Islet of Langerhans (tissue), 1 donor: ENCODE data around the gene PLA2G3.
A peak's percentile ranks its signal among the peaks of the same experiment; 100 is the strongest.
"Not testable (repeated sequence)": the region's sequence is repeated elsewhere in the genome, so short reads cannot be mapped to it uniquely, and the experiment has no call there.

Experiments used
- FAIRE-seq: peaks from one replicate; lab custom pipeline; 2011; peaks lifted over from hg19 to GRCh38; lab: Jason Lieb, UNC

Gene PLA2G3

DNA sequence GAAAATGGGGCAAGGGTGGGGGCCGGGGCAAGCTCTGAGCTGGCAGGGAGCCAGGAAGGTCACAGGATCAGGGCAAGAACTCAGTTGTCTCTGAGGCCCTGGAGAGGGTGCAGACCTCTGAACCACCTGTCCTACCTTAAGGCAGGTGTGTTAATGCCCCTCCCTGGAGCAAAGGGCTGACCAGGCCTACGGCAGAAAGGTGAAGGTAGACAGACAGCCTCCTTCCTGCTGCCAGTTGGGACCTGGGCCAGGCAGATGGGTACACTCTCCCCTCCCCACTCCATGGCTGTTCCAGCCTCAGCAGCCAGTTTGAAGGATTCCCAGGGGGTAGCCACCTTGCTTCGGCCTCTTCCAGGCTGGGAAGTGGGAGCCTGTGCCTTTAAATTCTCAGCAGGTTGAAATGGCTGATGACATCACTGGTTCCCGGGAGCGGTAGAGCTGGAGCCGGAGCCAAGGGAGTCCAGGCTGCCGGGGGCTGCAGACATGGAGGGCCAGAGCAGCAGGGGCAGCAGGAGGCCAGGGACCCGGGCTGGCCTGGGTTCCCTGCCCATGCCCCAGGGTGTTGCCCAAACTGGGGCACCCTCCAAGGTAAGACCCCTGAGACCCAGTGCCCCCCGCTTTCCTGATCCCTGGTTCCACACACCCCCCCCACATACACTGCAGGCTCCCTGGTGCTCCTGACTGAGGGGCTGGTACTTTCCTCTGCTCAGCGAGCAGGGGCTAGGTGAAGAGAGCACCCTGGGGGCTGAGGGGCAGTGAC, 17.6 kb downstream of the PLA2G3 start, which contains the start of gene INPP5J:
TSS of gene INPP5J (plus strand) at position 435 of the 760 bp plus-strand sequence. CDS start at position 484, 49 bp downstream.
- no peak for FAIRE-seq

DNA sequence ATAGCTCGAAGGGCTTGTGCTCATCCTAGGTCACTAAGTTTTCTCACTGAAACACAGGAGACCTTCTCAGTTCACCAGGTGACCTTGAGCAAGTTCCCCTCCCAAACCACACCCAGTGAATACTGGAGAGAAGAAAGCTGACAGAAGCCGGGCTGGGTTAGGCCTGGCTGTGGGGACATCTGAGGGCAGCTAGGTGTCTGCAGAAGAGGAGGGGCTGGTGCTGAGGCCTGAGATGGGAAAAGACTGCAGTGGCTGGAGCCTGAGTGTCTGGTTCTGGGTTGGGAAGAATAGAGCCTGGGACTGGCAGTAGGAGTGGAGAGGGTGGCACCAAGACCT, 18.1 kb downstream of the PLA2G3 start:
- FAIRE-seq: no peak

DNA sequence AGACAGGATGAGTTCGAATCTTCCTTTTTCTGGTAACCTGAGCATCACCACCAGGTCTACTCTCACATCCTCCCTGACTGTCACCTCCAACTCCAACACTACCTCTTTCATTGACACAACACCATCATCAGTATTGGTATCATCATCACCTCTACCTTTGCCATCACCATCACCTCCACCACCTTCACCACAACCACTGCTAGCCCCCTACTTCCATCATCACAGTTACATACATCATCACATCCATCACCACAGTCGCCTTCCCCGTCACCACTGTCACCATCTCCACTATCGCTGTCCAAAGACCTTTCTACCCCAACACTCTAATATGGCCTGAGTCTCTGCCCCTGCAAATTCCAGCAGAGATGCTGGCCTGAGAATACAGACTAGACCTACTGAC, 18.9 kb downstream of the PLA2G3 start:
- no peak for FAIRE-seq

DNA sequence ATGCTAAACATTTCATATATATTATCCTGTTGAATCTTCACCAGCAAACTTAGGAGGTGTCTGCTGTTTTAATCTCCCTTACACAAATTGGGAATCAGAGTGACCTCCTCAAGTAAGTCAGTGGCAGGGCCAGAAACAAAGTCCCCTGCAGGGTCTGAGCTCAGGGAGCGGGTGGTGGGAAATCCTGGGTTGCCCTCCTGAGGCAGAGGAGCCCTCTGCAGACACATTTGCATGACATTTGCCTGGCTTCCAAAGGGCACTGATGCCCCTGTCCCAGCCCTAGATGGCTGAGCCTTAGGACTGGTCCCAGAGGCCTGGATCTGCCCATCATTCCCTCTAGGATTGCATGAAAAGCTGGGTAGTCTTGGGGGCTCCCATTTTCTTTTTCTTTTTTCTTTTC, 19.7 kb downstream of the PLA2G3 start:
- no peak for FAIRE-seq

DNA sequence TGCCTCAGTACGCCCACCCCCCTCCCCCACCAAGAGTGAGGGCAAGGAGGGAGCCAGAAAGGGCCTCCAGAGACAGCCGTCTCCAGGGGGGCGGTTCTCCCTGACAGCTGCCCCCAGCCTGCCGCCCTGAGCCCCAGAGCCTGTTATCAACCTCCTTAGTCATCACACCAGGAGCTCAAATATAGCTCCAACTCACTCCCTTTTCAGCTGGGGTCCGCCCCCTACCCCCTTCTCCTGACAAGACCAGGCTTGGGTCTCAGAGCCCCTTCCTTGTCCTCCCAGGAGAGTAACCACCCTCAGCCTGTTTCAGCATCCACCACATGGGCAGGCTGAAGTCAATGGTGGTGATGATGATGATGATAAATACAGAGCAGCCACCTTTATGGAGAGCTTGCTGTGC, 20.1 kb downstream of the PLA2G3 start:
- no peak for FAIRE-seq

DNA sequence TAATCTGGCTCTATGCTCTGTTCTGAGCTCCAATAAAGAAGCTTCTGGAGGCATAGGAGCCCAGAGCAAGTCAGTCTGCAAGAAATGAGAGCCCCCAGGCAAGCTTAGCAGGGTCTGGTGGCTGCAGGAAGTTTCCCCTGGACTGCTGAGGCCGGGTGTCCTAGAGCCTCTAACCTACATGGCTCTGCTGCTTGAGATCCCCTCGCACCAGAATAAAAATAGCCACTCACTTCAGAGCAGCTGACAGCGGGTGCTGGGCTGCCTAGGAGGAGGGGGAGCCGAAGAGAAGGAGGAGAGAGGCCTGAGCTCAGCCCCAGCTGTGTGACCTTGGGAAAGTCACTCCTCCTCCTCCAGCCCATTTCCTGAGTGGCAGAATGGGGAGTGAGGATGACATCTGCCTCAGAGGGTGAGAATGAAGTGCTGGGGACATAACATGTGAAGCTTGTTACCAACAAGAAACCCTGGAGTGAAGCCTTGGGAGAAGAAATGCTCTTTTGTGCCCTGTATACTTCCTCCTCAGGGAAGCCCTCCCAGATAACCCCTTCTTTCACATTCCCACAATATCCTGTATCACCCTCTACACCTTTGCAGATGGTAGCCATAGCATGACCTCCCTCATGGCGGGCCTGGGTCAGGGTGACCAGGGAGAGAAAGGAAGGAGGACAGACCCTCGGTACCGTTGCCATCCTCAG, 21.1 kb downstream of the PLA2G3 start:
- FAIRE-seq: no peak

DNA sequence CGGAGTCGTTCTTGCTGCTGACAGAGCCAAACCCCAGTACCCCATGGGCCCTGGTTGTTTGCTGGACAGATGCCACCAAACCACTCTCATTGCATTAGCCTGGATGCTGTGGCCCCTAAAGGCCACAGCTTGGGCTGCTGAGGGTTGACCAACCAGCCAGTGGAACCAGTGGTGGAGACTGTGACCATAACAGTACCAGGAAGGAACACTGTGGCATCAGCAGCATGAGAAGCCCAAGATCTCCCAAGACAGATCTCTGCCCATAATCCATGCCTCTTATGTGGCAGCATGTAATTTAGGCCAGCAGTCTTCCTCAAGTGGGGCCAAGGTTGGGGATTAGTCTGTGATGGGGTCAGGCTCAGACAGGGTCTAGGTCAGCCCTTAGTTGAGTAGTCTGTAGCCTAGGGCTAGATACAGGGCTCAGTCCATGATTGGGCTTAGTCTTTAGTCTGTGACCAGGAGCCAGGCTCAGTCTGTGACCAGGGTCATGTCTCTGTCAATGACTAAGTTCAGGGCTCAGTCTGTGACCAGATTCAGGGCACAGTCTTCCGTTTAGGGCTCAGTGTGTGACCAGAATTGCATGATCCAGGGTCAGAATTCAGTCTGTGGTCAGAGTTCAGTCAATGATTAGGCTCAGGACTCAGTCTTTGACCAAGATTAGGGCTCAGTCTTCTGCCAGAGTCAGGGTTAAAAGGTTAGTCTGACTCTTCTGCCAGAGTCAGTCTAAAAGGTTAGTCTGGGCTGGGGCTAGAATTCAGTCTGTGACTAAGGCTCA, 22.1 kb downstream of the PLA2G3 start:
- no peak for FAIRE-seq

DNA sequence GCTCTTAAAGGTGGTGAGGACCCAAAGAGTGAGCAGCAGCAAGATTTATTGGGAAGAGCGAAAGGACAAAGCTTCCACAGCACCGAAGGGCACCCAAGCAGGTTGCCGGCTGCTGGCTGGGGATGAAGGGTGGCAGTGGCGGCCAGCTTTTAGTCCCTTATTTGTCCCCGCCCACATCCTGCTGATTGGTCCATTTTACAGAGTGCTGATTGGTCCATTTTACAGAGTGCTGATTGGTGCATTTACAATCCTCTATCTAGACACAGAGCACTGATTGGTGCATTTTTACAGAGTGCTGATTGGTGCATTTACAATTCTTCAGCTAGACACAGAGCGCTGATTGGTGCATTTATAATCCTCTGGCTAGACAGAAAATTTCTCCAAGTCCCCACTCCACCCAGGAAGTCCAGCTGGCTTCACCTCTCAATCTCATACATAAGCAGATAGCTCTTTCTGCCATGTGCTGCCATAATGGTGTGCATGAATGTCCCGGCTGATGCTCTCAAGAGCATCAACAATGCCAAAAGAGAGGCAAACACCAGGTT, 27.7 kb downstream of the PLA2G3 start:
- FAIRE-seq: not testable (repeated sequence)

DNA sequence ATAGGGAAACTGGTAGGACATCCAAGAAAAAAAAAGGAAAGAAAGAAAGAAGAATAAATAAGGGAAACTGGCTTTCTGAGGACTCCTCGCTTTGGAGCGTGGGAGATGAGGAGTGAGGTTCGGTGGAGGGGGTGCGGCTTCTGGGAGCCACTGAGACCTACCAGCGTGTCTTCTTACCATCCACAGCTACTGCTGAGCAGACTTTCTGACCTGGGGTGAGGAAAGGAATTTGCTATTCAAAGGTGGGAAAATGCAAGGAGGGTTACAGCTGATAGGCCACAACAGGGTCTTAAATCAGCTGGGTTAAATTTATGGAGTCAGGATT, 32.5 kb downstream of the PLA2G3 start:
- no peak for FAIRE-seq

DNA sequence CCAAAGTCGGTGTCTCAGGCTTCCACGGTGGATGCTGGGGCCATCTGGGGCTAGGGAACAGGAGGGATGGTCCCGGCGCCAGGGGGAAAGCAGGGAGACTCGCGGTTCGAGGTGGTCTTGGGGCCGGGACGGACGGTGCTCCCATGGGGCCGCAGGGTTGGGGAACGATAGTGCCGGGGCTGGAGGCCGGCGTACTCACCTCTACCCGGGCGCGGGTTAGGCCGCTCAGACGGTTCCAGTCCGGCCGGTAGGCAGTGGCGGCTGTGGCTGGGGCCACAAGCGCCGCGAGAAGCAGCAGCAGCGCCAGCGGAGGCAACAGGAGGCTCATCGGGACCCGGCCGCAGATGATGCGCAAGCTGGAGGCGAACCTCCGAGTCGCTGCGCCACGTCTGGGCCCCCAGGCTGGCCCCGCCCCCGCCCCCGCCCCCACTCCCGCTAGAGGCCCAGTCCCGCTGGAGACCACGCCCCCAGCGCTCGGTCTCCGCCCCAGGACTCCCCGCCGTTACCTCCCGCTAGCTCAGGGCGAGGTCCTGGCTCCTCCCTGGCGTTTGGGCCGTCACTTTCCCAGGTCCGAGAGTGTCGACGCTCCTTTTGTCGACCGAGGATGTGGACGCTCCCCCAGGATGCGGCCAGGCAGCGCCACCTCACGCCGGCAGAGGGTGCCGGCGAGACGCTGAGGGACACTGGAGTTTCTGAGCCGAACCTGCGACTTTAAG, 33.0 kb downstream of the PLA2G3 start, which contains the start of gene SELENOM:
TSS of gene SELENOM (minus strand) at position 391 of the 716 bp plus-strand sequence. CDS start at position 328, 63 bp downstream.
- peak; percentile 33 for FAIRE-seq

DNA sequence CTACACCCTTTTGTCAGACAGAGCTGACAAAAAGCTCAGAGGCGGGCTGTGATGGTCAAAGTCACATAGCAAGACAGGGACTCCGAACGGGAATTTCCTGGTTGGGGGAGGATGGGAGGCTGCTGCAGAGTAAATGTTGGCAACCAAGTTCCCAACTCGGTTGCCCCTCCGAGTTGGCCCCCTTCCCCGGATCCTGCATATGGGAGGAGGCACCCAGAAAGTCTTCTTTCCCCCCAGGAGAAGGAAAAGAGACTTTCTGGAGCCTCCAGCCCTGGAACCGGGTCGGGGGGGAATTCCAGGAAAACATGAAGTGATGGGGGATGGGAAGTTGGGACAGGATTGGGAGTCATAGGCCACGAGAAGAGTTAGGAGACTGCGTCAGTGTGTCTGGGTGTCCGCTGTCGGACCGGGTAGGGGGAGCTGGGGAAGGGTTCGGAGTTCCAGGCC, 33.6 kb downstream of the PLA2G3 start:
- FAIRE-seq: no peak

DNA sequence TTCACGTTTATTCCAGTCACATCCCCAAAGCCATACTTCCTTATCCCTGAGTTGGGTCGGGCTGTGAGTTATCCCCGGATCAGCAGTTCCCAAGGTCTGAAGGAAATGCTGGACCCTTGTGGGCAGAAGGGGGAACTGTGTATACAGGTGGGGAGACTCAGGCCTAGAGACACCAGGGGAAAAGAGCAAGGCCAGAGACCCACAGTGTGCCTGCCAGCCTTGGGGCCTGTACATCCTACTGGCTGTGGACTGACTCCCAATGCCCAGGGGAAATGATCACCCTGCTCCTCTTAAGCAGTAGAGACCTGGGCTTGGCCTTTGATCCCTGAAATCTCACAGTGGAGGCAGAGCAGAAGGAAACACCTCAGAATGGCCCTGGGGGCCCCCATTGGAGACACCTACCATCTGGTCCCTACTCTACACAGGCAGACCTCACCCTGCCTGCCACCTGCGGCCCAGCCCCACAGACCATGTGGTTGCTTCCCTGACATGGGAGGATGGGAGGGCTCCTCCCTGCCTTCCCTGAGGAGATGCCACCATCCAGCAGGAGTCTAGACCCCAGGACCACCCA, 34.2 kb downstream of the PLA2G3 start:
- FAIRE-seq: no peak

DNA sequence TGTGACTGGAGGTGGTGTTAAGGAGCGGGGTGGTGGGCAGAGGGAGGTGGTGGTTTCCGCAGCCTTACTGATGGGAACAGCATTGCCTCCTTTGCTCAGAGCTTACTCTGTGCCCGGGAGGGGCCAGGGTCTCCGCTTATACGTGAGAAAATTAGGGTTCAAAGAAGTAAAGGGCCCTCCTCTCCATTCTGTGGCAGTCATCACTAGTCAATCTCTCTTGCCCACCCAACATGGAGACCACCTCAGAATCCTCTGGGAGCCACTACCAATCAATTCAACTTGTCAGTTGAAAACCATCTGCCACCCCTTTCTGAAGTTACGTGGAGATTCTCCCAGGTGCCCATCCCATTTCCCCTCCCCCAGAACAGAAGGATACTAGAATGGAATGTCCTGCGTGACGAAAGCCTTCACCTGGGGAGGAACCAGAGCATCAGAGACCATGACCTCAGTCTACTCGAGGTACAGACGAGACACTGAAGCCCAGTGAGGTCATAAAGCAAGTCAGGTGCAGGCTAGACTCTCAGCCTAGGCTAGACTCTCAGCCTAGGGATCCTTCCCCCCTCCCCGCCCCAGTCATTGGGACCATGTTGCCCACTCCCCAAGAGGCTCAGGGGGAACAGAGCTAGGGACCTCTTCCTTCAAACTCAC, 34.9 kb downstream of the PLA2G3 start:
- no peak for FAIRE-seq

DNA sequence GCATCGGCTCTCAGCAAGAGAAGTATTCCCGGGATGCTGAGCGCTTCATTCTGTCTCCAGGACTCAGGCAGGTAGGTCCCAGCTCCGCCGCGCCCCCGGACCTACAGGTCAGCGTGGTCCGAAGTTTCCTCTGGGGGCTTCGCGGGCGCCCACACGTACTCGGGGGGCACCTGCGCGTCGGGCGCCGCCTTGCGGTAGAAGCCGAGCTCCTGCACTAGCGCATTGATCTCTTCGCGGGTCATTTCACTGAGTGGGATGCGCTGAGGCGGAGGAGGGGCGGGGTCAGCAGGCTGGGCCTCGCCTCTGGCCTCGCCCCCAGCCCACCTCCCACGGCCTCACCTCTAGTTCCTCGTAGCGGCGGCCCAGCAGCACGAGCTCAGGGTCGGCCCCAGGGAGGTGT, 35.4 kb downstream of the PLA2G3 start:
- FAIRE-seq: no peak

DNA sequence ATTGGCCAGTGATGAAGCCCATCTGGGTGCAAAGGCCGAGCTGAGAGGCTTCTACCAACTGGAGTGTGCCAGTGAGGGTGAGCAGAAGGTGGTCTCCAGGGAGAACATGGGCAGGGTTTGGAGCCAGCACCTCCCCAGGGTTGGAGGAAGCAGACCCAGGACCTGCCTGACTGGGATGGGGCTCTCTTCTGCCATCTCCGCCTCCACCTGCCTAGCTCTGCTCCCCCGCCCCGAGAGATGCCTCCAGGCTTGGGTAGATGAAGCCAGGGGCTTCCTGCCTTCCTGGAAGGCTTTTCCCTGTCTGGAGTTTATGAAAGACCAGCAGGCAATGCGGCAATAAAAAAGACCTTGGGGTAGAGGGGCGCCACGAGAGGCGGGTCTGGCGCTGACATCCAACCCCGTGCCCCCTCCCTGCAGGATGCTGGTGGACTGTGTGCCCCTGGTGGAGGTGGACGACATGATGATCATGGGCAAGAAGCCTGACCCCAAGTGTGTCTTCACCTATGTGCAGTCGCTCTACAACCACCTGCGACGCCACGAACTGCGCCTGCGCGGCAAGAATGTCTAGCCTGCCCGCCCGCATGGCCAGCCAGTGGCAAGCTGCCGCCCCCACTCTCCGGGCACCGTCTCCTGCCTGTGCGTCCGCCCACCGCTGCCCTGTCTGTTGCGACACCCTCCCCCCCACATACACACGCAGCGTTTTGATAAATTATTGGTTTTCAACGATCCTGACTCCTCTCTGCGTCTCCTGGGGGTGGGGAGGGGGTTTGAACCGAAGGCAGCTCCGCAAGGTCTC, 36.2 kb downstream of the PLA2G3 start:
- no peak for FAIRE-seq

DNA sequence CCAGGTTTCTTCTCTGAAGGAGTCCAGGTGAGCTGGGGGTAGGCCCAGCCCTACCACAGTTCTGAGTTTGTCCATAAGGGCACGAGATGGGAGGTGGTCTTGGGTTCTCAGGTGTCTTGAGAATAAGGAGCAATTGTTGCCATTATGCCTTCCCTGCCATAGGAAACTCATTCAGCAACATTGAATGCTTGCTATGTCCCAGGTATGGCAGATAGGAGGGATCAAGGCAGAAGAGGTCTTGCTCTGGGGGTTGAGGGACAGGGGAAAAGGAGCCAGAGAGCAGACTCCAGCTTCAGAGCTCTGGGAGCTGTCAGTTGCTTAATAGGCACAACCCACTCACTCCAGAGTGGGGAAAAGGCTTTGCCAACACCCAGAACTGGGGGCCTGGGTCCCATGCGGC, 37.2 kb downstream of the PLA2G3 start:
- no peak for FAIRE-seq

DNA sequence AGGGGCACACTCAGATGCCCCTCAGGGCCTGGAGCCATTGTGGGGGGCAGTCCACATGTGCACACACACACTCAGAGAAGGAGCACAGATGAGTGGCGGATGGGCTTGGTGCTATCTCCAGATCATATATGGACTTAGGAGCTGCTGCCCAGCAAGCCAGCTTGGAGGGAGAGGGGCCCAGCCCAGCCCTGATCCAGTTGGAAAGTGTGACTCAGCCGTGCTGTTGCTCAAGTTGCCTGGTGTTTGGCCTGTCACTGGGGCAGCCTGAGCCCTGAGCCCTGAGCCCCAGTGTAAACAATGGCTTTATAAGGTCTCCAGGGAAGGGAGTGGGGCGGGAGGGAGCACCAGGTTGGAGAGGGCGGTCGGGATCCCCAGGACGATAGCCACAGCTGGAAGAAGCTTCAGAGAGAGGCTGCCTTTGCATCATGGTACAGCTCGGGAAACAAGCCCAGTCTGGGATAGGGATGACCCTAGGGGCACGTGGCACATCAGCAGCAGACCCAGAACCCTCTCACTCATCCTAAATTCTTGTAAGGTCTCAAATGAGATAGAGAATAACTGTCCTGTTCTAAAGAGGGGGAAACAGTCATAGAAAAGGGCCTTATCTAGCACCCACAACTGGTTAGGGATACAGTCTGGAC, 37.7 kb downstream of the PLA2G3 start:
- FAIRE-seq: no peak

DNA sequence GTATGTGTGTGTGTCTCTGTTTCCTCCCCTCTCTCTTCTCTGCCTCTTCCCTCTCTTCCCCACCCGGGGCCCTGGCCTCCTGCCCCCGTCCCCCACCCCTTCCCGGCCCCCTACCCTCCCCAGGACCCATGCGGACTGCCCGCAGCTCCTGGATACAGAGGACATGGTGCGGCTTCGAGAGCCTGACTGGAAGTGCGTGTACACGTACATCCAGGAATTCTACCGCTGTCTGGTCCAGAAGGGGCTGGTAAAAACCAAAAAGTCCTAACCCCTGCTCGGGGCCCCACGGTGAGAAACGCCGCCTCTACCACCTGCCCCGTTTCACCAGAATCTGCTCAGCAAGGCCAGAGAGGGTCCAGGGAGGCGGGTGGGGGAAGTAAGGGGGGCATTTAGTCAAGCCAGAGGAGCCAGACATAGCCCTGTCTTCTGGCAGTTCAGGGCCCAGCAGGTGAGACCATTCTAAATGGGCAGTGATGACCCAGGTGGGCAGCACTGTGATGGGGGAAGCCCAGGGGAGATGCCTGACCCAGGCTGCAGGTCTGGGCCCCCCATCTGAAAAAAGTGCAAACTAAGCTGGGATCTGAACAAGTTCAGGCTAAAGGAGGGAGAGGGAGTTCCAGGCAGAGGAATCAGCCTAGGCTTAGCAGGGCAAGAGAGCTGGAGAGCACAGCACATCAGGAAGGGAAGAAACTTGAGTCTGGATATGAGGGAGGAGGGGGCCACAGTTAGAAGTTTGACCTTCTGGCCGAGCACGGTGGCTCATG, 39.4 kb downstream of the PLA2G3 start:
- no peak for FAIRE-seq
